ENCODE results near the gene AUTS2.

The AUTS2 gene

GRCh38 chr7:70654146-70654545 is 1055.9 kb downstream of the AUTS2 start:
- Mint-ChIP-seq H3K36me3 (ENCODE audit: low read depth) (peaks cover 24% of the 10 kb centered on the region), H3K4me1 (peaks cover 26% of the 10 kb centered on the region), H3K27me3 (ENCODE audit: low read depth, poor library complexity) (peaks cover 5% of the 10 kb centered on the region), H3K27ac (no peak overlapping the region), H3K4me3 (no peak overlapping the region), H3K9me3 (peaks cover 8% of the 10 kb centered on the region)
- TF ChIP-seq CTCF (IDR thresholded peaks at IDR 0.05), result no peak
- DNase-seq, result no peak

GRCh38 chr7:70654979-70655378 is 1056.7 kb downstream of the AUTS2 start:
- Mint-ChIP-seq H3K36me3 (ENCODE audit: low read depth) (peaks cover 24% of the 10 kb centered on the region), H3K9me3 (peaks cover 8% of the 10 kb centered on the region), H3K4me1 (peaks cover 26% of the 10 kb centered on the region), H3K27me3 (ENCODE audit: low read depth, poor library complexity) (peaks cover 5% of the 10 kb centered on the region), H3K4me3 (no peak overlapping the region), H3K27ac (no peak overlapping the region)
- TF ChIP-seq CTCF (IDR thresholded peaks at IDR 0.05), result no peak
- no peak for DNase-seq

- Mint-ChIP-seq H3K27ac (no peak overlapping the region), H3K36me3 (ENCODE audit: low read depth) (peaks cover 19% of the 10 kb centered on the region), H3K9me3 (peaks cover 5% of the 10 kb centered on the region)
Observed at GRCh38 chr7:70655694-70656093, 1057.4 kb downstream of the AUTS2 start.

GRCh38 chr7:70657571-70657970 is 1059.3 kb downstream of the AUTS2 start:
- Mint-ChIP-seq H3K27ac (no peak overlapping the region), H3K27me3 (ENCODE audit: low read depth, poor library complexity) (peaks cover 11% of the 10 kb centered on the region), H3K4me1 (peaks cover 26% of the 10 kb centered on the region), H3K4me3 (peak overlapping the region; percentile 20), H3K9me3 (no peaks in the 10 kb centered on the region), H3K36me3 (ENCODE audit: low read depth) (peaks cover 3% of the 10 kb centered on the region)
- TF ChIP-seq CTCF (IDR thresholded peaks at IDR 0.05), result no peak
- no peak for DNase-seq

More at GRCh38 chr7:70655694-70656093, 1057.4 kb downstream of the AUTS2 start:
- H3K4me3 Mint-ChIP-seq, result no peak overlapping the region
- DNase-seq, result no peak
- TF ChIP-seq CTCF (IDR thresholded peaks at IDR 0.05), result no peak
- H3K27me3 Mint-ChIP-seq (ENCODE audit: low read depth, poor library complexity), result peaks cover 5% of the 10 kb centered on the region
- peaks cover 26% of the 10 kb centered on the region for H3K4me1 Mint-ChIP-seq

GRCh38 chr7:70657989-70658632 is 1059.8 kb downstream of the AUTS2 start:
- H3K4me1 Mint-ChIP-seq, result peaks cover 26% of the 10 kb centered on the region
- H3K36me3 Mint-ChIP-seq (ENCODE audit: low read depth), result no peaks in the 10 kb centered on the region
- peaks cover 11% of the 10 kb centered on the region for H3K27me3 Mint-ChIP-seq (ENCODE audit: low read depth, poor library complexity)

More at GRCh38 chr7:70657989-70658632, 1059.8 kb downstream of the AUTS2 start:
- no peak for TF ChIP-seq CTCF (IDR thresholded peaks at IDR 0.05)
- Mint-ChIP-seq H3K4me3 (peak overlapping the region; percentile 20), H3K9me3 (no peaks in the 10 kb centered on the region), H3K27ac (no peak overlapping the region)
- DNase-seq, result no peak
